ENCODE data around the gene SMURF2. TPM values are rescaled to one million over a fixed set of nuclear protein-coding genes. Genes with fewer than 3 reads are reported as not detected.

Gene SMURF2
- total and polyA plus RNA-seq, 9 of the 15 experiments (the other 6 are each of a cell fraction or from before 2014, with no cell fraction given) = 3.8 to 22.0 (median 14.8) TPM

GRCh38 chr17:64658931-64659330 lies 3.2 kb downstream of the SMURF2 start:
- ChIA-PET CTCF (ENCODE audit: low intra/inter-chr PET ratio) (no interaction called here), POLR2A (interaction anchor here (0.5 to 1.6 kb wide), 2 partner anchors 153 to 1216 kb away, joined by 3 to 6 read pairs; partner anchors contain the start of gene DDX5)
- intact Hi-C loops (cut with micrococcal nuclease) (no loop called here), in situ Hi-C loops (cut with MboI) (loop anchor here (10.0 kb wide), 1 partner anchor 334 kb away; no protein-coding TSS in a partner anchor)
- ATAC-seq (no peak), DNase-seq (ENCODE audit: extremely low read depth in 1 of 4, low spot score in 3 of 4) (no peak), FAIRE-seq (no peak)
- no peaks in the 10 kb centered on the region for H3K27me3 ChIP-seq (ENCODE audit: control insufficient read depth in 2 of 2, insufficient read depth in 2 of 2, low read length in 2 of 2)
- H3K9ac ChIP-seq (ENCODE audit: insufficient read depth in 1 of 2, low read depth in 2 of 2, low read length in 2 of 2) = no peak overlapping the region
- no peak overlapping the region for H2AFZ ChIP-seq (ENCODE audit: low read depth, low read length)
- H3K4me3 ChIP-seq = no peak overlapping the region
- H3K4me1 ChIP-seq (replicated peaks in 1 of 2; ENCODE audit: control insufficient read depth in 2 of 2, insufficient read depth in 2 of 2, low read length in 2 of 2) = peaks cover 7 to 12% of the 10 kb centered on the region in 2 experiments; a peak in 4 of 5 replicates
- BruUV-seq (replicated peaks) = no TSS peak
- no peak overlapping the region for H3K27ac ChIP-seq (ENCODE audit: extremely low read depth, low read depth, low read length)
- no peak overlapping the region for H3K4me2 ChIP-seq (ENCODE audit: insufficient read depth, low read length)
- H4K20me1 ChIP-seq (replicated peaks; ENCODE audit: control insufficient read depth, insufficient read depth, low read length) = no peaks in the 10 kb centered on the region
- no peaks in the 10 kb centered on the region for H3K9me3 ChIP-seq (replicated peaks; ENCODE audit: control insufficient read depth, insufficient read depth, low read depth, low read length)
- no peaks in the 10 kb centered on the region for H3K9me1 ChIP-seq (ENCODE audit: control insufficient read depth, insufficient read depth, low read length)
- H3K36me3 ChIP-seq (ENCODE audit: control insufficient read depth, insufficient read depth, low read length) = no peaks in the 10 kb centered on the region
- H3K79me2 ChIP-seq (ENCODE audit: control insufficient read depth, insufficient read depth, low read length) = peaks cover 56% of the 10 kb centered on the region
- TF ChIP-seq ZBTB11 (CRISPR knock-in tag; IDR thresholded peaks at IDR 0.05) (no peak), ETV5 (CRISPR knock-in tag; IDR thresholded peaks at IDR 0.05; ENCODE audit: low read depth) (no peak), JUND (IDR thresholded peaks at IDR 0.05; ENCODE audit: borderline replicate concordance, low read depth, low read length) (no peak), JUND (tag; IDR thresholded peaks at IDR 0.05; ENCODE audit: borderline replicate concordance, low read depth, low read length) (no peak), PRPF4 (IDR thresholded peaks at IDR 0.05; ENCODE audit: insufficient read depth, low read depth, low read length, poor library complexity, severe bottlenecking) (no peak), DEAF1 (CRISPR knock-in tag; IDR thresholded peaks at IDR 0.05) (no peak), YY1 (IDR thresholded peaks at IDR 0.05; ENCODE audit: borderline replicate concordance in 1 of 3, control insufficient read depth in 1 of 3, extremely low read depth in 1 of 3, insufficient read depth in 3 of 3, insufficient read length in 1 of 3, insufficient replicate concordance in 2 of 3, low read depth in 1 of 3, low read length in 2 of 3) (no peak), NR0B1 (IDR thresholded peaks at IDR 0.05; ENCODE audit: partially characterized antibody) (no peak), ZNF316 (IDR thresholded peaks at IDR 0.05) (no peak), SAFB (IDR thresholded peaks at IDR 0.05; ENCODE audit: borderline replicate concordance, low read depth, low read length) (no peak)

Data from K562 (cell line).